GM12878 (cell line): ENCODE results near the gene AXIN1. TPM values are rescaled to one million over a fixed set of nuclear protein-coding genes. Genes with fewer than 3 reads are reported as not detected.

Source experiments
- ATAC-seq: fragments of 200-7000 bp; cut with Tn5 transposase; 3 replicates; pipeline ENCODE4 v1.9.1; 2020; ENCODE audit warnings: mild to moderate bottlenecking, moderate library complexity
- BruUV-seq: library from RNA; stranded (reverse); fragments of 400-500 nt; replicated peaks from 2 replicates; lab custom pipeline; 2021; lab: Mats Ljungman, UMichigan
- CTCF ChIA-PET: fragments of 300-600 bp; sonication (Branson Sonifier 250); formaldehyde crosslinking; extraction: SDS; loops from one replicate; lab custom pipeline; 2021; ENCODE audit warnings: inconsistent platforms; lab: Yijun Ruan, JAX
- POLR2A ChIA-PET: fragments of 350-600 bp; formaldehyde crosslinking; extraction: SDS; loops from one replicate; lab custom pipeline; 2021; ENCODE audit warnings: inconsistent platforms; lab: Charles Lee
- RAD21 ChIA-PET: fragments of 300-600 bp; sonication (Branson Sonifier 250); formaldehyde crosslinking; loops from one replicate; lab custom pipeline; 2023; ENCODE audit warnings: antibody characterized with exemption; ENCODE audit not compliant: unreplicated experiment; lab: Charles Lee
- SMC1A ChIA-PET: fragments of 300-600 bp; sonication (Branson Sonifier 250); formaldehyde crosslinking; loops from one replicate; lab custom pipeline; 2023; ENCODE audit not compliant: unreplicated experiment, uncharacterized antibody; lab: Charles Lee
- DNase-seq: peaks from one replicate; pipeline ENCODE4 v3.0.0-alpha.2; 2011; ENCODE audit warnings: low read depth, low spot score
- FAIRE-seq: peaks from 3 replicates; lab custom pipeline; 2011; peaks lifted over from hg19 to GRCh38; lab: Jason Lieb, UNC
- H2AFZ ChIP-seq: 2 replicates; pipeline ENCODE4 v1.6.0; 2011; ENCODE audit warnings: low read depth, low read length, control low read depth; ENCODE audit not compliant: control insufficient read depth
- H3K27ac ChIP-seq: 2 replicates; pipeline ENCODE4 v1.5.1; 2011; ENCODE audit warnings: control low read depth; ENCODE audit not compliant: control insufficient read depth, insufficient read depth
- H3K27me3 ChIP-seq, 2 experiments: replicated peaks in 1 of 2; 2 replicates each; pipeline versions ENCODE4 v1.6.0 to v1.6.1; 2011; ENCODE audit warnings: low read length in 1 of 2; ENCODE audit not compliant: control insufficient read depth in 2 of 2, insufficient read depth in 2 of 2
- H3K36me3 ChIP-seq, 2 experiments: 2 replicates each; pipeline ENCODE4 v1.5.1; 2011; ENCODE audit warnings: low read length in 1 of 2; ENCODE audit not compliant: control insufficient read depth in 2 of 2, insufficient read depth in 2 of 2
- H3K4me1 ChIP-seq: 2 replicates; pipeline ENCODE4 v1.6.1; 2011; ENCODE audit warnings: mild to moderate bottlenecking, low read length, moderate library complexity, mixed read lengths; ENCODE audit not compliant: control insufficient read depth, insufficient read depth
- H3K4me2 ChIP-seq: 2 replicates; pipeline ENCODE4 v1.6.0; 2011; ENCODE audit warnings: control low read depth; ENCODE audit not compliant: control insufficient read depth, insufficient read depth
- H3K4me3 ChIP-seq: fragments of 200-600 bp; sonication (generic); 2 replicates; pipeline ENCODE4 v1.5.1; 2016
- H3K79me2 ChIP-seq: 2 replicates; pipeline ENCODE4 v1.6.0; 2011; ENCODE audit warnings: low read length; ENCODE audit not compliant: control insufficient read depth, insufficient read depth
- H3K9ac ChIP-seq: 2 replicates; pipeline ENCODE4 v1.8.0; 2011; ENCODE audit warnings: low read length, control low read depth, mixed read lengths; ENCODE audit not compliant: control insufficient read depth, insufficient read depth
- H3K9me3 ChIP-seq: replicated peaks from 3 replicates; pipeline ENCODE4 v1.5.1; 2011; ENCODE audit warnings: mild to moderate bottlenecking, low read length; ENCODE audit not compliant: control insufficient read depth, insufficient read depth
- H4K20me1 ChIP-seq: 2 replicates; pipeline ENCODE4 v1.6.0; 2011; ENCODE audit not compliant: control insufficient read depth, insufficient read depth
- ASH2L ChIP-seq: fragments of 300-600, 200-600 bp; sonication (generic); IDR thresholded peaks from 2 replicates; pipeline ENCODE4 v1.6.1; 2017; ENCODE audit warnings: low read depth, mild to moderate bottlenecking, borderline replicate concordance
- BCL11A ChIP-seq: IDR thresholded peaks from 2 replicates; pipeline ENCODE4 v1.6.1; 2011; ENCODE audit warnings: low read depth, low read length
- BRCA1 ChIP-seq: IDR thresholded peaks from 2 replicates; pipeline ENCODE4 v1.6.1; 2011; ENCODE audit warnings: low read depth, low read length, improper control_type of control experiment
- CBFB ChIP-seq: IDR thresholded peaks from 2 replicates; pipeline ENCODE4 v1.6.1; 2016; ENCODE audit warnings: antibody characterized with exemption, low read depth
- E2F4 ChIP-seq: IDR thresholded peaks from 2 replicates; pipeline ENCODE4 v1.6.1; 2012; ENCODE audit warnings: low read depth, low read length, improper control_type of control experiment
- EGR1 ChIP-seq, 2 experiments: IDR thresholded peaks; 1 replicate in 1 of 2; 2 replicates in 1 of 2; pipeline ENCODE4 v1.6.1; 2011 to 2012; ENCODE audit warnings: low read depth in 2 of 2, low read length in 2 of 2, borderline replicate concordance in 1 of 2, mild to moderate bottlenecking in 1 of 2, moderate library complexity in 1 of 2
- EZH2 ChIP-seq: IDR thresholded peaks from 2 replicates; pipeline ENCODE4 v1.6.1; 2012; ENCODE audit warnings: low read depth, mild to moderate bottlenecking, control low read depth, inconsistent platforms, low read length, borderline replicate concordance; ENCODE audit not compliant: control insufficient read depth
- FOXM1 ChIP-seq: IDR thresholded peaks from 2 replicates; pipeline ENCODE4 v1.6.1; 2012; ENCODE audit warnings: low read depth, mild to moderate bottlenecking, inconsistent platforms, low read length, moderate library complexity
- HDAC2 ChIP-seq: fragments of 200-600 bp; sonication (generic); IDR thresholded peaks from 2 replicates; pipeline ENCODE4 v1.6.1; 2017
- IRF4 ChIP-seq: IDR thresholded peaks from 2 replicates; pipeline ENCODE4 v1.6.1; 2011; ENCODE audit warnings: low read depth, low read length
- MYC ChIP-seq: IDR thresholded peaks from 2 replicates; pipeline ENCODE4 v1.6.1; 2011; ENCODE audit warnings: mild to moderate bottlenecking, low read length, moderate library complexity, inconsistent platforms; ENCODE audit not compliant: insufficient read depth, insufficient replicate concordance, insufficient read length, severe bottlenecking
- NBN ChIP-seq: fragments of 450-650 bp; IDR thresholded peaks from 2 replicates; pipeline ENCODE4 v1.6.1; 2016
- NFIC ChIP-seq: IDR thresholded peaks from 2 replicates; pipeline ENCODE4 v1.6.1; 2012; ENCODE audit warnings: low read depth, mild to moderate bottlenecking, inconsistent platforms, low read length, moderate library complexity
- NFXL1 ChIP-seq: fragments of 450-650 bp; IDR thresholded peaks from 2 replicates; pipeline ENCODE4 v1.6.1; 2017; ENCODE audit warnings: antibody characterized with exemption, mild to moderate bottlenecking, borderline replicate concordance
- RAD21 ChIP-seq: IDR thresholded peaks from 2 replicates; pipeline ENCODE4 v1.6.1; 2011; ENCODE audit warnings: mild to moderate bottlenecking, low read depth, low read length, moderate library complexity; ENCODE audit not compliant: insufficient read depth
- RELA ChIP-seq: fragments of 450-650 bp; IDR thresholded peaks from 2 replicates; pipeline ENCODE4 v1.8.0; 2014; ENCODE audit warnings: borderline replicate concordance; ENCODE audit not compliant: partially characterized antibody
- RFX5 ChIP-seq: IDR thresholded peaks from 2 replicates; pipeline ENCODE4 v1.6.1; 2011; ENCODE audit warnings: low read depth, low read length, improper control_type of control experiment
- SIX5 ChIP-seq: IDR thresholded peaks from 2 replicates; pipeline ENCODE4 v1.6.1; 2011; ENCODE audit warnings: mild to moderate bottlenecking, low read depth, low read length, moderate library complexity; ENCODE audit not compliant: severe bottlenecking
- SMARCA5 ChIP-seq: fragments of 450-650 bp; IDR thresholded peaks from 2 replicates; pipeline ENCODE4 v1.6.1; 2017; ENCODE audit warnings: mild to moderate bottlenecking
- STAT1 ChIP-seq: fragments of 450-650 bp; conservative IDR thresholded peaks from 2 replicates; pipeline ENCODE4 v1.6.1; 2014; ENCODE audit warnings: antibody characterized with exemption, mild to moderate bottlenecking
- TBL1XR1 ChIP-seq: IDR thresholded peaks from 2 replicates; pipeline ENCODE4 v1.6.1; 2012; ENCODE audit warnings: low read depth, low read length, improper control_type of control experiment
- YBX1 ChIP-seq: fragments of 450-650 bp; IDR thresholded peaks from 2 replicates; pipeline ENCODE4 v1.6.1; 2016; ENCODE audit warnings: antibody characterized with exemption
- ZSCAN29 ChIP-seq: fragments of 450-650 bp; IDR thresholded peaks from 2 replicates; pipeline ENCODE4 v1.6.1; 2017; ENCODE audit warnings: mild to moderate bottlenecking, moderate library complexity
- WGBS: methylation state at CpG from one replicate; pipeline ENCODE4 v1.1.6; 2016; ENCODE audit warnings: low lambda C conversion rate; ENCODE audit not compliant: insufficient replicate concordance, insufficient coverage; ENCODE audit errors: missing lambda C conversion rate; 5-methylcytosine and 5-hydroxymethylcytosine counted together
- in situ Hi-C: fragments of 300-500 bp; cut with MboI; formaldehyde crosslinking; loops from 9 replicates; pipeline ENCODE4 v1.14.3; 2018; ENCODE audit warnings: mixed read lengths
- intact Hi-C: fragments of 100-400 bp; cut with micrococcal nuclease; formaldehyde crosslinking; loops from one replicate; pipeline ENCODE4 v1.14.2; 2022; ENCODE audit not compliant: unreplicated experiment
- polyA plus RNA-seq, 11 experiments: library from polyadenylated mRNA; depleted of rRNA in 4 of 11; unstranded in 6 of 11; stranded (reverse) in 5 of 11; fragments of >200 nt; fragmentation: Nextera tagmentation in 4 of 11; fragmentation: Illumina TruSeq in 1 of 11; extraction: Ambion mirVana in 4 of 11; extraction: Trizol in 1 of 11; gene quantifications; 1 replicate in 1 of 11; 2 replicates in 10 of 11; pipeline versions ENCODE4 v1.2.1 to v1.2.3, GENCODE V29; 2011 to 2016; ENCODE audit warnings: inconsistent platforms in 2 of 11, missing spikeins in 2 of 11, low read depth in 1 of 11
- total RNA-seq, 4 experiments: library from RNA; depleted of rRNA in 3 of 4; stranded (reverse); fragments of >200 nt in 3 of 4; fragmentation: Illumina TruSeq in 1 of 4; extraction: Trizol in 1 of 4; gene quantifications; 2 replicates each; pipeline versions ENCODE4 v1.2.1 to v1.2.3, GENCODE V29; 2013 to 2021
- TF ChIP-seq, protein P1 (sequence below): fragments of 450-650 bp; IDR thresholded peaks from 2 replicates; pipeline ENCODE4 v1.6.1; 2016; ENCODE audit warnings: mild to moderate bottlenecking

The AXIN1 gene
- total and polyA plus RNA-seq, 10 of the 15 experiments (the other 5 are each of a cell fraction or from before 2014, with no cell fraction given) = 0.26 to 27.1 (median 7.7) TPM

- SMC1A ChIA-PET = interaction anchor here (1.2 to 2.5 kb wide), 2 partner anchors 25 to 97 kb away, joined by 3 to 9 read pairs; no protein-coding TSS in a partner anchor
- Histone ChIP-seq H3K36me3 (peaks cover 0 to 1% of the 10 kb centered on the region in 2 experiments; a peak in 2 of 4 replicates), H2AFZ (peak overlapping the region; percentile 81), H3K9me3 (no peaks in the 10 kb centered on the region), H3K4me3 (peak overlapping the region; percentile 68), H3K4me1 (peaks cover 27% of the 10 kb centered on the region), H3K4me2 (peak overlapping the region; percentile 97), H4K20me1 (no peaks in the 10 kb centered on the region), H3K27me3 (no peaks in the 10 kb centered on the region), H3K79me2 (peaks cover 19% of the 10 kb centered on the region), H3K9ac (peak overlapping the region; percentile 51), H3K27ac (peak overlapping the region; percentile 69)
- DNase-seq (no peak), FAIRE-seq (peak; percentile 61), ATAC-seq (peak; percentile 87)
- no TSS peak for BruUV-seq
- in situ Hi-C loops = no loop called here
- WGBS = 24% methylated on average over 55 of the region's 55 CpGs
- intact Hi-C loops = no loop called here
- RAD21 ChIA-PET = interaction anchor here (1.1 kb wide), 1 partner anchor 24 kb away, joined by 4 read pairs; no protein-coding TSS in a partner anchor
- POLR2A ChIA-PET = no interaction called here
- CTCF ChIA-PET = interaction anchor here (0.8 kb wide), 1 partner anchor 24 kb away, joined by 3 read pairs; no protein-coding TSS in a partner anchor
- TF ChIP-seq RAD21 (no peak), STAT1 (no peak), IRF4 (no peak), HDAC2 (no peak), SIX5 (no peak), EGR1 (IDR thresholded peaks at IDR 0.05; ENCODE audit: borderline replicate concordance in 1 of 2, low read depth in 2 of 2, low read length in 2 of 2) (peak in 1 of 2 experiments; percentile 36; a peak in 1 of 3 replicates), E2F4 (no peak), YBX1 (no peak), EZH2 (no peak), NFIC (no peak; the same call in 1 of the 2 replicates), BRCA1 (no peak), ASH2L (no peak), BCL11A (no peak), SMARCA5 (no peak), TBL1XR1 (0 out of 2 replicates have a peak, but pooled peaks have one; percentile 67), ZSCAN29 (no peak), NBN (no peak), MYC (no peak), NFXL1 (no peak), RELA (no peak), RFX5 (no peak), CBFB (no peak), FOXM1 (no peak)
- TF ChIP-seq, protein P1, sequence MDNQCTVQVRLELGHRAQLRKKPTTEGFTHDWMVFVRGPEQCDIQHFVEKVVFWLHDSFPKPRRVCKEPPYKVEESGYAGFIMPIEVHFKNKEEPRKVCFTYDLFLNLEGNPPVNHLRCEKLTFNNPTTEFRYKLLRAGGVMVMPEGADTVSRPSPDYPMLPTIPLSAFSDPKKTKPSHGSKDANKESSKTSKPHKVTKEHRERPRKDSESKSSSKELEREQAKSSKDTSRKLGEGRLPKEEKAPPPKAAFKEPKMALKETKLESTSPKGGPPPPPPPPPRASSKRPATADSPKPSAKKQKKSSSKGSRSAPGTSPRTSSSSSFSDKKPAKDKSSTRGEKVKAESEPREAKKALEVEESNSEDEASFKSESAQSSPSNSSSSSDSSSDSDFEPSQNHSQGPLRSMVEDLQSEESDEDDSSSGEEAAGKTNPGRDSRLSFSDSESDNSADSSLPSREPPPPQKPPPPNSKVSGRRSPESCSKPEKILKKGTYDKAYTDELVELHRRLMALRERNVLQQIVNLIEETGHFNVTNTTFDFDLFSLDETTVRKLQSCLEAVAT = no peak
These were observed 27.8 kb downstream of the AXIN1 start for GRCh38 chr16:324451-325334.
